ENCODE results near the gene NMRAL1. TPM values are rescaled to one million over a fixed set of nuclear protein-coding genes. Genes with fewer than 3 reads are reported as not detected.

The NMRAL1 gene
- total RNA-seq, 1 donor from 2014 or later, result 48.7 TPM

DNA sequence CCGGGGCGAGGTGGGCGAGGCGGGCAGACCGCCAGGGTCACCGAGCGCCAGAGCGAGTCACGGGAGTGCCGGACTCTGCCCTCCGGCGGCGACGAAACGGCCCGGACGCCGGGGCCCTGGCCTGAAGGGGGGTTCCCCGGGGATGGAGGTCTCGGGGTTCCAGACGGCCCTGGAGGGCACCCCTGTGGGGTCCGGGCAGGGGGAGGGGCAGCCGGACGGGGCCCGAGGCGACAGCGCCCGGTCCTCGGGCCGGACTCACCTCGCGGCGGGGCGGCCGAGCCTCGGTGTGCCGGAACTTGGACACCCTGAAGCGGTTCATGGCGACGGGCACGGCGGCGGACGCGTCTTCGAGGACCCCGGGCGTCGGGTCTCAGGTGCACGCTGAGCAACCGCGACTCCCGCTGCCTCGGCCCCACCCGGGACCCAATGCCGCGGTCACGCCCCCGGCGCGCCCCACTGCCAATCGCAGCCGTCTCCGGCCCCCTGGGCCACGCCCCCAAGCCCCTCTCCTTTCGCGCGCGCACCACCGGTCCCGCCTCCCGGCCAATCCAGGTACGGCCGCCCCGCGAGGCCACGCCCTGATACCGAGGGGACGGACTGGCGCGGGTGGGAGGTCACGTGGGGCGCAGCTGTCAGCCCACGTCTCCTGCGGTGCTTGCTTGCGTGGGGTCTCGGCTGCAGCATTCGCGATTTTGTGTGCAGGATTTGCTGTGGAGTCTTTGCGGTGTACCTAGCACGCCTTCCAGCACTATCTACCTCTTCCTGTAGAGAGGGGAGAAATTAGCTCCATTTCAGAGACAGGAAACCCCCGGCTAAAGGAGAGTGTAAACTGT is 58.0 kb downstream of the NMRAL1 start, which contains the start of gene CORO7:
Gene CORO7, minus strand, starts transcription at position 397 of the 833 bp plus-strand sequence. Its CDS starts 78 bp downstream, at position 319.
- no peaks in the 10 kb centered on the region for H3K9me3 Mint-ChIP-seq (ENCODE audit: low read depth)
- peak; percentile 88 for DNase-seq (ENCODE audit: low spot score, unreplicated experiment)
- peak within 1 kb of the TSS; percentile 53 for H3K27ac Mint-ChIP-seq
- H3K36me3 Mint-ChIP-seq (ENCODE audit: insufficient read depth), result no peaks in the 10 kb centered on the region
- peaks cover 11% of the 10 kb centered on the region for H3K27me3 Mint-ChIP-seq
- TF ChIP-seq, protein P1, sequence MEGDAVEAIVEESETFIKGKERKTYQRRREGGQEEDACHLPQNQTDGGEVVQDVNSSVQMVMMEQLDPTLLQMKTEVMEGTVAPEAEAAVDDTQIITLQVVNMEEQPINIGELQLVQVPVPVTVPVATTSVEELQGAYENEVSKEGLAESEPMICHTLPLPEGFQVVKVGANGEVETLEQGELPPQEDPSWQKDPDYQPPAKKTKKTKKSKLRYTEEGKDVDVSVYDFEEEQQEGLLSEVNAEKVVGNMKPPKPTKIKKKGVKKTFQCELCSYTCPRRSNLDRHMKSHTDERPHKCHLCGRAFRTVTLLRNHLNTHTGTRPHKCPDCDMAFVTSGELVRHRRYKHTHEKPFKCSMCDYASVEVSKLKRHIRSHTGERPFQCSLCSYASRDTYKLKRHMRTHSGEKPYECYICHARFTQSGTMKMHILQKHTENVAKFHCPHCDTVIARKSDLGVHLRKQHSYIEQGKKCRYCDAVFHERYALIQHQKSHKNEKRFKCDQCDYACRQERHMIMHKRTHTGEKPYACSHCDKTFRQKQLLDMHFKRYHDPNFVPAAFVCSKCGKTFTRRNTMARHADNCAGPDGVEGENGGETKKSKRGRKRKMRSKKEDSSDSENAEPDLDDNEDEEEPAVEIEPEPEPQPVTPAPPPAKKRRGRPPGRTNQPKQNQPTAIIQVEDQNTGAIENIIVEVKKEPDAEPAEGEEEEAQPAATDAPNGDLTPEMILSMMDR (IDR thresholded peaks at IDR 0.05; ENCODE audit: unreplicated experiment), result no peak
- peaks cover 9% of the 10 kb centered on the region for H3K4me1 Mint-ChIP-seq (ENCODE audit: low read depth)
- peak within 1 kb of the TSS; percentile 80 for H3K4me3 Mint-ChIP-seq (ENCODE audit: low read depth)

DNA sequence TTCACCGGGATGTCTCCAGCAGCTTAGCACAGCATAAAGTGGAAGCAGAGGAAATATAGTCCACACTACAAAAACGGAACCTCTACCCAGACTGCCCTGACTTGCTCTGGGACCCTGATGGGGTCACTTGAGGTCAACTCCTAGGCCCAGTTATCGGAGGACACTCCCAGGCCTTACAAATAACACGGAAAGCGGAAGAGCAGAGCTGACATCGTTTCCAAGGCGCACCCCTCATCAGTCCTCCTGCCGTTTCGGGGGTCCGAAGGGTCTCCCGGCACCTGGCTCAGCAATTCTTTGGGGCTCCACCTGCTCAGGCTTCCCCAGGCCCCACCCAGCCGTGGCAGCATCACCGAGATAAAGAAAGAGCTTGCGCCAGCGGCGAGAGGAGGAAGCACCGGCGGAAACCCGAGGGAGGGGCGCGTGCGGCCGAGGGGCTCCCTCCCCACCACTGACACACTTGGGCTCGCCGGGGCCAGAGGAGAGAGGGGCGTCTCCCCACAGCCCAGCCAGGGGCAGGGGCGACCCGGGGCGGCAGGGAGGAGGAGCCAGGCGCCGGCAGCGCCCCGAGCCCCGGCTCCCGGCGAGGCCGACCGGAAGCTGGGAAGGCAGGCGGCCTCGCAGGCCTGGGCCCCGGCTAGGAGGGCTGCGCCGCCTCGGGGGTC is 58.8 kb downstream of the NMRAL1 start:
- no peak for DNase-seq (ENCODE audit: low spot score, unreplicated experiment)
- Mint-ChIP-seq H3K4me1 (ENCODE audit: low read depth) (peaks cover 9% of the 10 kb centered on the region), H3K9me3 (ENCODE audit: low read depth) (no peaks in the 10 kb centered on the region), H3K36me3 (ENCODE audit: insufficient read depth) (no peaks in the 10 kb centered on the region), H3K4me3 (ENCODE audit: low read depth) (peak overlapping the region; percentile 80), H3K27ac (peak overlapping the region; percentile 53), H3K27me3 (peaks cover 11% of the 10 kb centered on the region)
- TF ChIP-seq, protein P1 (IDR thresholded peaks at IDR 0.05; ENCODE audit: unreplicated experiment), result no peak

DNA sequence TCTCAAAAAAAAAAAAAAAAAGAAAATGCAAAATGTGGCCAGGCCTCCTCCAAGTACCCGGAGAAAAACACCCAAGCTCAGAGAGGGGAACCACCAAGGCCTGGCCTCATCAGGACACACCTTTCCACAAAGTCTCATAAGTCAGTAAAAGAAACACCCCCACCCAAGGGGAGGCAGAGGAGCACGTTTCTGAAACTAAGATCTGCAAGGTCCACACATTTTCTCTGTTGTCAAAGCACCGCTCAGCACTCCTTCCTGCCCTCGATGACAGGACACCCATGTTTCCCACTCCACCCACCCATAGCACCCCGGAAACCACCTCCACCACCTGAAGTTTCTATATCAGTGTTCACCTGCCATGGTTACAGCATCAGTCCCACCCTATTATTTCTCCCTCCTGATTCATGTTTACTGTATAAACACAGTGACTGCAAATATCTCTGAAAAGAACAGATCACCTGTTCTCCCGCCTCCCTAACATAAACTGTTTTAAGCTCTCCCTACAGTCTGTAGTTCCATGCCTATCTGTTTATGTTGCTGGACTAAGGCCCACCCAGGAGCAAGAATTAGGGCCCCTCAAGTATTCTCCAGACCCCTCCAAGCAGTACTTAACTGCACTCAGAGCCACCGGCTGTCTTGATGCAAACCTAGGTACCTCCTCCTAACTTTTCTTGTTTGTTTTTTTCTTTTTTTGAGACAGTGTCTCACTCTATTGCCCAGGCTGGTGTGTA is 60.1 kb downstream of the NMRAL1 start:
- TF ChIP-seq, protein P1 (IDR thresholded peaks at IDR 0.05; ENCODE audit: unreplicated experiment), result no peak
- no peak for DNase-seq (ENCODE audit: low spot score, unreplicated experiment)
- no peaks in the 10 kb centered on the region for H3K36me3 Mint-ChIP-seq (ENCODE audit: insufficient read depth)
- H3K9me3 Mint-ChIP-seq (ENCODE audit: low read depth), result no peaks in the 10 kb centered on the region
- peaks cover 11% of the 10 kb centered on the region for H3K27me3 Mint-ChIP-seq
- peaks cover 9% of the 10 kb centered on the region for H3K4me1 Mint-ChIP-seq (ENCODE audit: low read depth)
- H3K27ac Mint-ChIP-seq, result no peak overlapping the region
- peak overlapping the region; percentile 46 for H3K4me3 Mint-ChIP-seq (ENCODE audit: low read depth)

DNA sequence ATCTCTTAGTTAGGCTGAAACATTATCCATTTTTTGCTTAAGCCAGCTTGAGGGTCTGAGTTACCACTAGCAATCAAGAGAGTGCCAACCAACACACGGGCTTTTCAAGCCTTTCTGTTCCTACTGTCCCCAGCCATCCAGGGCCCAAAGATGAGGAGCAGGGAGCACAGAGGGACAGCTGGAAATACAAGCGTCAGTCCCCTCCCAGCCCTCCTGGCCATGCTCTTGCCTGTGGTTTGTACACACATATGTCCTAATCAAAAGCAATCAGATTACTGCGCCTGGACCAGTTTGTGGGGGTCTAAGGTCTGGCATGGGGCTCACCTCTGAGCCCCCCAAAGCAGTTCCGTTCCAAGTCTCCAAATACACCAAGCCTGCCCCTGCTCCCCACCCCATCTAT is 61.6 kb downstream of the NMRAL1 start:
- no peak for DNase-seq (ENCODE audit: low spot score, unreplicated experiment)
- Mint-ChIP-seq H3K36me3 (ENCODE audit: insufficient read depth) (no peaks in the 10 kb centered on the region), H3K4me1 (ENCODE audit: low read depth) (peaks cover 9% of the 10 kb centered on the region), H3K27me3 (peaks cover 7% of the 10 kb centered on the region), H3K4me3 (ENCODE audit: low read depth) (no peak overlapping the region), H3K27ac (no peak overlapping the region), H3K9me3 (ENCODE audit: low read depth) (no peaks in the 10 kb centered on the region)
- TF ChIP-seq, protein P1 (IDR thresholded peaks at IDR 0.05; ENCODE audit: unreplicated experiment), result no peak

DNA sequence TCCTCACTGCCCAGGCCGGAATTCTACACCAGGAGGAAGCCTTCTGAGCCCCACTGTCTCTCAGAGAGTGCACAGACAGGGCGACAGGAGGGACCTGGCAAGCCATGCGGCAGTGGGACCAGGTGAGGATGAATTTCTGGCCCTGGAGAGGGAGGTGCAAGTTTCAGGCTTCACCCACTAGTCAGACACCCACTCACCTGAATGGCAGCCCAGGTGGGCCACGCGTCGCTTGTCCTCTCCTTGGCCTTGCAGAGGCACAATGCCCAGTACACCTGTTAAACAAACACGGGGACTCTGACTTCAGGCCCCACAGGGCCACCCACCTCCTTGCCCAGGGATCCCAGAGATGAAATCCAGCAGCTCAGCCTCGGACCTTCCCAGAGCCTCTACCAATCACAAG is 62.3 kb downstream of the NMRAL1 start:
- peaks cover 9% of the 10 kb centered on the region for H3K4me1 Mint-ChIP-seq (ENCODE audit: low read depth)
- no peak overlapping the region for H3K4me3 Mint-ChIP-seq (ENCODE audit: low read depth)
- TF ChIP-seq, protein P1 (IDR thresholded peaks at IDR 0.05; ENCODE audit: unreplicated experiment), result no peak
- H3K27me3 Mint-ChIP-seq, result peaks cover 4% of the 10 kb centered on the region
- H3K27ac Mint-ChIP-seq, result no peak overlapping the region
- no peaks in the 10 kb centered on the region for H3K9me3 Mint-ChIP-seq (ENCODE audit: low read depth)
- DNase-seq (ENCODE audit: low spot score, unreplicated experiment), result no peak
- no peaks in the 10 kb centered on the region for H3K36me3 Mint-ChIP-seq (ENCODE audit: insufficient read depth)
